ENCODE measurements around the gene MRPS23. TPM values are rescaled to one million over a fixed set of nuclear protein-coding genes. Genes with fewer than 3 reads are reported as not detected.
A peak's percentile ranks its signal among the peaks of the same experiment; 100 is the strongest.

MRPS23 gene
- total and polyA plus RNA-seq, 8 donors, result 39.2 to 46.1 (median 43.2) TPM

DNA sequence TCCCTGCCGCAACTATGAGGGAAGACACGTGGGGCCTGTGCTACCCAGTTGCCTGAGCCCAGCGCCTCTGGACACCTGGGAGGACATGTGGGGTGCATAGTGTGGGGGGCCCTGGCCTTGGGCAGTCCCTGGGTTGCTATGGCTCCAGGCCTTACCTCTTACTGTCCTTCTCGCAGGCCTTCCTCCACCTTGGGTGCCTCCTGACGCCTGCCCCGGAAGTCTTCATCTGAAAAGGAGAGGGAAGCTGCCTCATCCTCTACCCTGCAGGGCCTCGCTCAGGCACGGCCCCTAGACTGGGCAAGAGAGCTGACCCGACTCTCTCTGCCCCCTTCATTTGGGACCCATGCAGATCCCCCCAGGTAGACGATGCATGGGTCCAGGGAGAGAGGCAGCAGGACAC lies 16.5 kb upstream of the MRPS23 start:
- no peak overlapping the region for H3K4me3 ChIP-seq
- intact Hi-C loops (cut with DNase I), result loop anchor here (5.0 to 10.0 kb wide), 2 partner anchors 126 to 128 kb away; no protein-coding TSS in a partner anchor
- peaks cover 0 to 26% of the 10 kb centered on the region in 2 donors for H3K36me3 ChIP-seq
- peaks cover 22 to 40% of the 10 kb centered on the region in 2 donors for H3K4me1 ChIP-seq
- ATAC-seq, result no peak
- H3K27me3 ChIP-seq, result peaks cover 0 to 9% of the 10 kb centered on the region in 2 donors
- no peak for DNase-seq
- no peak overlapping the region for H3K27ac ChIP-seq
- TF ChIP-seq, protein P1, sequence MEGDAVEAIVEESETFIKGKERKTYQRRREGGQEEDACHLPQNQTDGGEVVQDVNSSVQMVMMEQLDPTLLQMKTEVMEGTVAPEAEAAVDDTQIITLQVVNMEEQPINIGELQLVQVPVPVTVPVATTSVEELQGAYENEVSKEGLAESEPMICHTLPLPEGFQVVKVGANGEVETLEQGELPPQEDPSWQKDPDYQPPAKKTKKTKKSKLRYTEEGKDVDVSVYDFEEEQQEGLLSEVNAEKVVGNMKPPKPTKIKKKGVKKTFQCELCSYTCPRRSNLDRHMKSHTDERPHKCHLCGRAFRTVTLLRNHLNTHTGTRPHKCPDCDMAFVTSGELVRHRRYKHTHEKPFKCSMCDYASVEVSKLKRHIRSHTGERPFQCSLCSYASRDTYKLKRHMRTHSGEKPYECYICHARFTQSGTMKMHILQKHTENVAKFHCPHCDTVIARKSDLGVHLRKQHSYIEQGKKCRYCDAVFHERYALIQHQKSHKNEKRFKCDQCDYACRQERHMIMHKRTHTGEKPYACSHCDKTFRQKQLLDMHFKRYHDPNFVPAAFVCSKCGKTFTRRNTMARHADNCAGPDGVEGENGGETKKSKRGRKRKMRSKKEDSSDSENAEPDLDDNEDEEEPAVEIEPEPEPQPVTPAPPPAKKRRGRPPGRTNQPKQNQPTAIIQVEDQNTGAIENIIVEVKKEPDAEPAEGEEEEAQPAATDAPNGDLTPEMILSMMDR (IDR thresholded peaks at IDR 0.05), result no peak
- H3K9me3 ChIP-seq, result no peaks in the 10 kb centered on the region

DNA sequence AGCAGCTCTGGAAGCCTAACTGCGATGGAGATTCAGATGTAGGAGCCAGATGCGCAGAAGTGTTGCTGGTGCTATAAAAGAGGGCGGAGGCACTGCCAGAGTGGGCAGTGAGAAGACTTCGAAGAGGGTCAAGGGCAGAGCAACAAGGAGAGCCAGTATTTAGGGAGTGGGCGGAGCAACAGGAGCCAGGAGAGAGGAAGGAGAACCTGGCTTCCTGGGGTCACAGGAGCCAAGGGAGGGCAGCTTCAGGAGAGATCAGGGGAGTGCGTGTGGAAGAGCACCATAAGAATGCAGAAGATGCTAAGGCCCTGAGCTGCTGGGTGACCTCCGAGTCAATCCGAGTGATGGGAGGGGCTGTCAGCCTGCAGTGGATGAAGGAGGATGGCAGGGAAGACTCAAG lies 14.4 kb upstream of the MRPS23 start:
- H3K27ac ChIP-seq, result no peak overlapping the region
- H3K36me3 ChIP-seq, result peaks cover 0 to 13% of the 10 kb centered on the region in 2 donors
- H3K27me3 ChIP-seq, result peaks cover 0 to 9% of the 10 kb centered on the region in 2 donors
- H3K4me1 ChIP-seq, result peaks cover 32 to 48% of the 10 kb centered on the region in 2 donors
- intact Hi-C loops (cut with DNase I), result loop anchor here in 1 of 2 donors (10.0 kb wide), 1 partner anchor 131 kb away; no protein-coding TSS in a partner anchor
- H3K4me3 ChIP-seq, result no peak overlapping the region
- ATAC-seq (no peak), DNase-seq (no peak)
- TF ChIP-seq, protein P1 (IDR thresholded peaks at IDR 0.05), result no peak
- no peaks in the 10 kb centered on the region for H3K9me3 ChIP-seq

DNA sequence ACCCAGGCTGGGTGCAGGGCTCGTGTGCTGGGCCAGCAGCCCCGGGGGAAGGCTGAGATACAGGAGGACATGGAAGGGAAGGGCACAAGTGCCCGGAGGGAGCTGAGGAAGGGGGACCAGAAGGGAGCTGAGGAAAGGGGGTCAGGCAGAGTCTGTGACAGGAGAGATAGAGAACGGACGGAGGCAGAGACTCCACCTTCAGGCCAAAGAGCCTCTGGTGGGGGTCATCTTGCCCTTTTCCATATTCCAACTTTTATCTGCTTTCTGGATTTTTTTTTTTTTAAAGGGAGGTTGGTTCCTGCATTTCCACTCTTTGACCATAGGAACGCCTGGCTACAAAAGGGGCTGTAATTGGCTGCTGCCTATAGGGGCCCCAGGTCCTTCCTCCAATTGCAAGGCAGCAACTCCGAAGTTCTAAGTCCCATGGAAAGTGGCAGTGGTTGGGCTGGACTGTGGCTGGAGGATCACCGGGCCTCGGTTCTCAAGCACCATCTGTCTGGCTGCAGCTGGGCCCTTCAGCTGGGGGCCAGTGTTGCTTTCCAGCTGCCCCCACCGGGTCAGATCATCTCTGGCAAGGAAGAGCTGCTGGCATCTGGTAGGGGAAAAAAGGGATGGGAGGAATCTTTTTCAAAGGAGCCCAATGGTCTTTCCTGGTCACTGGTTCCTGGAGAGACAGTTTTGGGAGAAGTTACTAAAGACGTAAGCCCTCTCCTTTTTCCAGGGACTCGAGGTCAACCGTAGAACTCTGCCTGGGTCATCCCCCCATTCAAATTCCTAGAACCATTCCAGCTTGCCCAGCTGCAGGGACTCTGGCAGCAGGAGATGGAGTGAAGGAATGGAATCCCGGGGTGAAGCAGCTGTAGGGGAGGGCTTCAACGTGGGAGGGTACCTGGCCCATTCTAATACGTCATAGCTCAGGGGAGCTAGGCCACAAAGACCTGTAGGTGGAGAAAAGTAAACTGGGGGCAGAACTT lies 13.1 kb upstream of the MRPS23 start:
- no peaks in the 10 kb centered on the region for H3K9me3 ChIP-seq
- H3K27me3 ChIP-seq, result peaks cover 0 to 9% of the 10 kb centered on the region in 2 donors
- intact Hi-C loops (cut with DNase I), result loop anchor here in 1 of 2 donors (10.0 kb wide), 1 partner anchor 132 kb away; no protein-coding TSS in a partner anchor
- ATAC-seq, result no peak
- H3K36me3 ChIP-seq, result peaks cover 0 to 13% of the 10 kb centered on the region in 2 donors
- DNase-seq, result no peak
- H3K4me1 ChIP-seq, result peaks cover 21 to 35% of the 10 kb centered on the region in 2 donors
- H3K27ac ChIP-seq, result no peak overlapping the region
- H3K4me3 ChIP-seq, result no peak overlapping the region
- TF ChIP-seq, protein P1 (IDR thresholded peaks at IDR 0.05), result no peak

DNA sequence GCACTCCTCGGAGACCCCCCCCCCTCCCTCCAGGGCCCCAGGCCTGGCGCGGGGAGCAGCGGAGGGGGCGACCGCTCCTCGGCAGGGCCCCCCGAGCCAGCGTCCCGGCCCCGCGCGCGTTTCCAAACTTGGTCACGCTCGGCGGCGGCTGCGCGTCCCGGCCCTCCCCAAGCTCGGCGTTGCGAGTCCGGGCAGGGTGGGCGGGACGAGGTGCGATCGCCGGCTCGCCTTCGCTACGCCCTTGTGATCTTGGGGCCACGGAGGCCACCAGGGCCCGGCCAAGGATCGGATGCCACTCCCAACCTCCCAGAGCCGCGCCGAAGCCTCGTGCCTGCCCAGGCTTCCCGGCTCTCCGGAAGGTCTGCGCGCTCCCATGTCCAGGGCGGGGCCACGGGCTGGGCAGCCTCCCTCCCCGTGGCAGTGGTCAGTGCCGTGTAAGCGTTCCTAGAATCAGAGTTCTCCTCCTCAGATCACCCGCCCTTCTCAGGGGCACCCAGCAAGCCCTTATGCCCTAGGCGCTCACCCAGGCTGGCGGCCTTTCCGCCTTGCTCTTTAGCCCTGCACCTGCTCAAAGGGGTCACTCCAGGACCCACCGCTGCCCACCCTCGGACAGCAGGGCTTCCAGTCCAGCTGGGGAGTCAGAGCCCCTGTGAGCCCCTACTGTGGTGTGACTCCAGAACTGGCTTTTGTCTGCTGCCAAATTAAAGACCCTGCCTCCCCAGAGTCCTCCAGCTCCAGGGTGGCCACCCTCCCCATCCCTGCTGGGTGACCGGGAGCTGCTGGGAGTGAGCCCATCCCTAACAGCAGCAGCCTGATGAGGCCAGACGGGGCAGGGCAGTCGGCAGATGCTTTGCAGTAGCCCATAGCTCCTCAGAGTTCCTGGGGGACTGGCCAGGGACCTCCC lies 12.2 kb upstream of the MRPS23 start:
- DNase-seq, result peak in 2 of 4 donors; percentile 78 to 91
- TF ChIP-seq, protein P1 (IDR thresholded peaks at IDR 0.05), result no peak
- ATAC-seq, result peak; percentile 81

More for the DNA sequence above, 12.2 kb upstream of the MRPS23 start:
- peaks cover 0 to 9% of the 10 kb centered on the region in 2 donors for H3K27me3 ChIP-seq
- peak overlapping the region; percentile 79 to 82 for H3K27ac ChIP-seq
- intact Hi-C loops (cut with DNase I), result loop anchor here in 1 of 2 donors (10.0 kb wide), 1 partner anchor 133 kb away; no protein-coding TSS in a partner anchor
- peak overlapping the region; percentile 38 to 52 for H3K4me3 ChIP-seq
- peaks cover 18 to 26% of the 10 kb centered on the region in 2 donors for H3K4me1 ChIP-seq
- no peaks in the 10 kb centered on the region for H3K9me3 ChIP-seq
- peaks cover 0 to 13% of the 10 kb centered on the region in 2 donors for H3K36me3 ChIP-seq

All from left lung (tissue), 10 donors.